HG02642 (cell line): ENCODE data around the gene TBCK.

Experiments
- ATAC-seq: cut with Tn5 transposase; IDR thresholded peaks from one replicate; pipeline ENCODE4 v1.9.1; 2021; ENCODE audit warnings: mild to moderate bottlenecking; ENCODE audit not compliant: unreplicated experiment, poor library complexity

TBCK gene

DNA sequence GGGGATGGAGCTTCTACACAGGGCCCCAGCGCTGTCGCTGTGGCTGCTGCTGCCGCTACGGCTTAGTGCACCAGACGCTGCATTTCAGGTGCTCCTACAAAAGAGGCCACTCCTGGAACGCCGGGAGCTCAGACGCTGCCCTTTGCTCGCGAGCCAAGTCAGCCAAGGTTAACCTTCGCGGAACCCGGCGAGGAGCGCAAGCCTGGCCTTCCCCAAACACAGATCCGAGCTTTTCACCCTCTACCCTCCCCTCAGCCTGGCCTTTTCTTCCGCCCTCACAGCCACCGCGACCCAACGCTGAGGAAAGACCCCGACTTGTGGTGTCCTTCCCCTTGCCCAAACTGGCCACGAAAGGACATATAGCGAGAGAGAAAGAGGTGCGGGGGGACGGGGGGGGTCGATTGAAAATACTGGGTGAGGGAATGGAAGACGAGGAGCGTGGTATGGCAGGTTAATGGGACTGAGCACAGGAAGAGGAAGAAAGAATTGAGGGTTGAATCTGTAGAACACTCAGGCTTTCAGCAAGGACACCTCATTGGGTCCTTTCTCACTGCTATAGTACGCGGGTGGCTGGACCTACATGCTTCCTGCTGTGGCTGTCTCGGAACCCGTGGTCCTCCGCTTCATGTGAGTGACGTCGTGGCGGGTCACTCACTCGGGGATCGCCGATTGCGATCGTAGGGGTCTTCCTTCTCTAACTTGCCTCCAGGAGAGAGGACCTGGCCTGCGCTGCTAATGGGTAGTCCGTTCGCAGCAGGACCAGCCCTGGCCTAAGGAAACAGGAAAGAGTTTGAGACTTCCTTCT is at the start of gene TBCK, which contains the start of gene AIMP1:
TSS of gene TBCK (minus strand) at position 242 of the 805 bp plus-strand sequence. CDS start 7,249 bp downstream, outside the sequence.
TSS of gene AIMP1 (plus strand) at position 583 of the 805 bp plus-strand sequence. CDS start 8,460 bp downstream, outside the sequence.
- ATAC-seq = peak; percentile 92

GRCh38 chr4:106365613-106366012 is 49.6 kb upstream of the TBCK start:
- ATAC-seq = no peak

DNA sequence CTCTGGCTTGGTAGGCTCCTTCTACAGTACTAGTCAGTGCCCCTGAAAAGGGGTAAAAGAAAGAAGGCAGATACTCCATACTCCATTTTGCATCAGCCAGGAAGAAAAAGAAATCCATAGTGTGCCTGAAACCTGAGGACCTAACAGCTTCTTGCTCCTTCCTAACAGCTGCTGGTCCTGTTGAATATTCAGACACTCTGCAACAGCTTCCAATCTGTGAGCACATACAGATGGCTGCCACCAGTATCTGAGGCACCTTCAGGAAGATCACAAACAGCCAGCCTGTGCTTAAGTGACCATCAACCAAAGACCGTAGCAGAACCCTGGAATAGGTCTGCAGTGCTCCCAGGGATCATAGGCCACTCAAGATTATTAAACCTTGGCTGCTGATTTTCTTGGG is 48.3 kb upstream of the TBCK start:
- no peak for ATAC-seq

GRCh38 chr4:106362086-106362825 is 46.2 kb upstream of the TBCK start:
- ATAC-seq = no peak

DNA sequence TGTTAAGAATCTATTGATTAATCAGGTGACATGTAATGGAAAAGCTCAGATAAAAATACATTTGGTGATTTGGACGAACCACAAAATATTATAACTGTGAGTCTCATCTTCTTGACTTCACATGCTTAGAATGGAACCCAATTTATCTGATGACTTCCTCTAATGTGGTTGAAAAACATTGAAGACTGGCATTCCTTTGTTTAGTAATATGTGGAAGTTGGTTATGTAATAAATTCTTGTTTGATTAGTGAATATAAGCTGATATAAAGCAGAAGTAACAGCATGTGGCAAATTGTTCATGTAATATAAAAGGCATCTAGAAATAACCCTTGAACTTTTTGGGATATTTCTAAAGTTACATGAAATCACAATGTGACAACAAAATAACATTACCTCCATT is 42.9 kb upstream of the TBCK start:
- ATAC-seq = no peak

DNA sequence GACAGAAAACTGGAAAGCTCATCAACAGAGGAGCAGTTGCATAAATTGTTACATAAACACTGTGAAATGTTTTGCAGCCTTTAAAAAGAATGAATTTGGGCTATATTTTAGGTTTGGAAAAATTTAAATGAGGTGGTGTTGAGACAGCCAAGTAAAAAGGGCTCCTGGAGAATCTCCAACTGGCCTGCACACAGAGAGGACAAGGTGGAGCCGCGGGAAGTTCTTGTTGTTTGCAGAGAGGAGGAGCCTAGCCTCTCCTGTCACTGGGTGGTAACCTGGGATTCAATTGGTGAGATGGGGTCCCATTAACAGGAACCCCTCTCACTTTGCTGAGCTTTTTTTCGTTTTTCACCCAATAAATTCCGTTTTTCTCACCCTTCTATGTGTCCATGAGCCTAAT is 39.2 kb upstream of the TBCK start:
- ATAC-seq = no peak

DNA sequence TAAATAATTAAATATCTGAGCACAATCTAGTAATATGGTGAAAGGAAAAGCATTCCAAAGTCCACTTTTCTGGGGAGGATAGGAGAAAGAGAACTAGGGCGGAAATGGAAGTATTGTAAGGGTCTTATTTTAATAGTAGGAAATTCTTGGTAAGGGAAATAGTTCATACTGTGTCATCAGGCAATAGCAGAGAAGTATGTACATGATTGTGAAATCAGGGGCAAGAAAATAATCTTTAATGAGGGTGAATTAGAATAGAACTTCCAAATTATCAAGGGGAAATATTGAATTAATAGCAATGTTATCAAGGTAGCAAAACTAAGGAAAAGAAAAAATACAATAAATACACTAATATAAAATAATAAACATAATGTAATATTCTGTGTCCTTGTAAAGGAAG is 37.8 kb upstream of the TBCK start:
- no peak for ATAC-seq

DNA sequence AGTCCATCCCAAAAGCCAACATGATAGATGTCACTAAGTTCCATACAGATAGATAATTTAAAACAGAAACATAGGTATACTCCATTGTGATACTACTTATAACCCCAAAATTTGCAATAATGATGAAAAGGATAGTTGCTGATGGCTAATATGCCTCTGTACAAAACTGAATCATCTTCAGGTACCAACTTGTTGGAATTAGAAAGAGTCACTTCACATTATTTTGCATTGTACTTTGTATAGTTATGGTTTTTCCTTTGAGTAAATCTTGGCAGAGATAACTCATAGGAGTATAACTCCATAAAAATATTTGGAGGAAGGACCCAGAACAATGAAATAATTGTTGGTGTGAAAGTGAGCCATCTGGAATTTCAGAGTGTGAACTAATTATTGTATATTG is 35.0 kb upstream of the TBCK start:
- ATAC-seq = no peak

GRCh38 chr4:106347167-106347566 is 31.2 kb upstream of the TBCK start:
- no peak for ATAC-seq

DNA sequence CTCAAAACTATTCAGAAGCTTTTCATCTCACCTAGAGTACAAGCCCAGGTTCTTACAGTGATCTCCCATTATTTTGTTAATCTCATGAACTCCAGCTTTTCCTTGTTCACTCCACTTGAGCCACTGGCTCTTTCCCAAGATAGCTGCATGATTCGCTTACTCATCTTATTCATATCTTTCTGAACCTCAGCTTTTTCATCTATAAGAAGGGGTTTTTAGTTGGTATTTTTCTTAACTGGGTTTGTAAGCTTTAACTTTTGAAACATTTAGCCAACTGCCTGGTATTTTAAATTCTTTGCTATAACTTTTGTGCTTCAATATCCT is 28.6 kb upstream of the TBCK start:
- no peak for ATAC-seq

GRCh38 chr4:106343865-106344646 is 28.0 kb upstream of the TBCK start:
- ATAC-seq = no peak

DNA sequence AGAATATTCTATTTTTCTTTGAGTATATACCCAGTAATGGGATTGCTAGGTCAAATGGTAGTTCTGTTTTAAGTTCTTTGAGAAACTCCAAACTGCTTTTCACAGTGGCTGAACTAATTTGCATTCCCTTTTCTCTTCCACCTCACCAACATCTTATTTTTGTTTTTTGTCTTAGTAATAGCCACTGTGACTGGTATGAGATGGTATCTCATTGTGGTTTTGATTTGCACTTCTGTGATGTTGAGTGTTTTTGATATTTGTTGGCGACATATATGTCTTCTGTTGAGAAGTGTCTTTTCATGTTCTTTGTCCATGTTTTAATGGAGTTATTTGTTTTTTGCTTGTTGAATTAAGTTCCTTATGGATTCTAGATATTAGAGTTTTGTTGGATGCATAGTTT is 24.8 kb upstream of the TBCK start:
- ATAC-seq = no peak

- no peak for ATAC-seq
Observed at GRCh38 chr4:106339431-106339830, 23.4 kb upstream of the TBCK start.

DNA sequence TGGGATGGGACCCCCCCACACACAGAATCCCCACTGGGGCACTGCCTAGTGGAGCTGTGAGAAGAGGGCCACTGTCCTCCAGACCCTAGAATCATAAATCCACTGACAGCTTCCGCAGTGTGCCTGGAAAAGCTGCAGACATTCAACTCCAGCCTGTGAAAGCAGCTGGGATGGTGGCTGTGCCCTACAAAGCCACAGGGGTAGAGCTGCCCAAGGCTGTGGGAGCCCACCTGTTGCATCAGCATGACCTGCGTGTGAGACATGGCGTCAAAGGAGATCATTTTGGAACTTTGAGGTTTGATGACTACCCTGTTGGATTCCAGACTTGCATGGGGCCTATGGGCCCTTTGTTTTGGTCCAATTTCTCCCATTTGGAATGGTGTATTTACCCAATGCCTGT is 22.7 kb upstream of the TBCK start:
- ATAC-seq = no peak

DNA sequence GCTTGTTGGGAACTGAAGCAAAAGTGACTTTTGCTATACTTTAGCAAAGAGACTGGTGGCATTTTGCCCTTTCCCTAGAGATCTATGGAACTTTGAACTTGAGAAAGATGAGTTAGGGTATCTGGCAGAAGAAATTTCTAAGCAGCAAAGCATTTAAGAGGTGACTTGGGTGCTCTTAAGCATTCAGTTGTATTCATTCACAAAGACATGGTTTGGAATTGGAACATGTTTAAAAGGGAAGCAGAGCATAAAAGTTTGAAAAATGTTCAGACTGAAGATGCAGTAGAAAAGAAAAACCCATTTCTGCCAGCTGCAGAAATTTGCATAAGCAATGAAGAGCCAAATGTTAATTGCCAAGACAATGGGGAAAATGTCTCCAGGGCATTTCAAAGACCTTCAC is 21.9 kb upstream of the TBCK start:
- no peak for ATAC-seq

DNA sequence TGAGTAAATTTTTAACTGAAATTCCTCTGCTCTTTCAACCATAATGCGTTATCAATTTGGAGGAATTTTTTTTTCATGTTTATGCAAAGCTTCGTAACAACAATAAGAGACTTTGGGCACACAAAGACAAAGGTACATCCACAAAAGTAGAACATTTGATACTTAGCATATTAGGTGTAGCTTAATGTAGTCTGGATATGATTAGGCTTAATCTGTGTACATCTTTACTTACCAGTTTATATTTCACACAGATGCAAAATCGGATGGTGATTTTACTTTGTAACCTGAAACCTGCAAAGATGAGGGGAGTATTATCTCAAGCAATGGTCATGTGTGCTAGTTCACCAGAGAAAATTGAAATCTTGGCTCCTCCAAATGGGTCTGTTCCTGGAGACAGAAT is 20.6 kb upstream of the TBCK start:
- no peak for ATAC-seq

DNA sequence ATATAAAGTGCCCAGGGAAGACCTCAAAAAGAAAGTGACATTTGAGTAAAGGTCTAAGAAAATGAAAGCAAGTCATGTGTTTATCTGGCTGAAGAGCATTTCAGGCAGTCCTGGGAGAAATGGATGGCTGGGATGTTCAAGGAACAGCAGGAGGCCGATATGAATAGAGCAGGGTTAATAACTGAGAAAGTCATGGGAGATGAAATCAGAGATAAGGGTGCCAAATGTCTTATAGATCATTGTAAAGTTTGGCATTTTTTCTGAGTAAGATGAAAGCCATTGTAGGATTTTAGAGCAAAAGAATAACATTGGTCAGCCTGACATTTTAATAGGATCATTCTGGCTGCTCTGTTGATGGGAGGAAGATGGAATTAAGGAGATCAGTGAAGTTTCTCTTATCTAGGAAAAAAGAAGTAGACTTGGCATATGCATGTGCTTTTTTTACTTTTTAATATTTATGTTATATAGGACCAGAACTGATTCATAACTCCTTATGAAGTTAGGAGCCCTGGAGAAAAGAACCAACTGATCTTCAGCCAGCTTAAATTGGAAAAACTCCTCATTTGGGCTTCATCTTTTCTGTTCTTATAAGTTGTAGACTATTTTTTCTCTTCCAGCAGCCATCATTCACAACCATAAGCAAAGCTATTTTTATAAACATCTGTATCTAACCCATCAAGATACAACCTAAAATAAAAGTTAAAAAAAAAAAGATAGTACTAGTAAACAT is 18.9 kb upstream of the TBCK start:
- ATAC-seq = no peak

- no peak for ATAC-seq
Observed at GRCh38 chr4:106333186-106333585, 17.2 kb upstream of the TBCK start.

DNA sequence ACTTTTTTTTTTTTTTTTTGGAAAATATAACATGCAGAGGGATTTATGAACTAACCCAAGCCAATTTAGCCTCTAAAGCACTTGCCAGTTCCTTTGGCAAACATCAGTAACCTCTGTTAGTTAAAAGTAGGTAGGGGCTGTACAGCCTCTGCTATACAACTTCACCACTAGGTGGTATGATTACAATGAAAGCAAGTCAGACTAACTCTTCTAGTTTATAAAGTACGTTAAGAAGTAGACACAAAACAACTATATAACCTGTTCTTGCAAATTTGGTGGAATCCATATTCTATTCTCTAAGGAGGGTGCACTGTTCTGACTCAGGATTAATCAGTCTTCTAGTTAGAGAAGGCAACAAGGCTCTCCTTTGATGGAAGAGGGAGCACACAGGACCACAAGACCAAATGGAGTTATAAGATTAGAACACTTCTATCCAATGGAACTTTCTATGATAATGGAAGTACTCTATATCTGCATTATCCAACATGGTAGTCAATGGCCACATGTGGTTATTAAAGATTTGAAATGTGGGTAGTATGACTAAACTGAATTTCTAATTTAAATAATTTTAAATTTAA is 13.1 kb upstream of the TBCK start:
- peak; percentile 91 for ATAC-seq

DNA sequence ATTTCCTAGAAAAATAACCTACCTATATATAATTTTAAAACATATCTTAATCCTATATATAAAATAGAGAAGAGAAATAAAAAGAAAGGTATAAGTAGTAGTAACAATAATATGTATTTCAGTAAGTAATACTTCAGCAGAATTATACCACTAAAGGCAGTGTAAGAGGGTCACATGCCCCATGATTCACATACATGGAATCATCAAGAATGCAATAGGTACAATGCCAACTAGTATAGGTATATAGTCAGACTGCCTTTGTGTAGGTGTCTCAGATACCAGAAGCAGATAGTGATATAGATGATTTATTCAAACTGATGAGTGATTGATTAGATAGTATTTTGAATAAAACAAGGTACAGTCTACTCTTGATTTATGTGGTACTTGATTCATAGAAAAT is 9.8 kb upstream of the TBCK start:
- ATAC-seq = no peak
